Measurements from ENCODE around the gene SRPK3. TPM values are rescaled to one million over a fixed set of nuclear protein-coding genes. Genes with fewer than 3 reads are reported as not detected.

Gene SRPK3
- total and polyA plus RNA-seq, 2 donors (not counting 3 experiments of a cell fraction or from before 2014, with no cell fraction given) = 0.25 to 0.40 TPM

GRCh38 chrX:153736071-153736820, 44.6 kb upstream of the SRPK3 start:
- dilution Hi-C loops (cut with MboI; ENCODE audit: extremely low pct_ligation_motif_present, low sequenced_read_pairs) = no loop called here
- TF ChIP-seq MYC (IDR thresholded peaks at IDR 0.05; ENCODE audit: low read depth, low read length) (no peak), POLR2A (IDR thresholded peaks at IDR 0.05; ENCODE audit: low read depth, low read length) (no peak), FOS (IDR thresholded peaks at IDR 0.05; ENCODE audit: borderline replicate concordance, insufficient read depth, low read length) (no peak), POLR2AphosphoS5 (IDR thresholded peaks at IDR 0.05; ENCODE audit: insufficient read depth, low read depth, low read length) (no peak), EZH2 (IDR thresholded peaks at IDR 0.05; ENCODE audit: borderline replicate concordance, low read depth, low read length, severe bottlenecking) (no peak), GATA2 (IDR thresholded peaks at IDR 0.05; ENCODE audit: insufficient read depth, insufficient read length, low read depth, low read length) (no peak), JUN (IDR thresholded peaks at IDR 0.05; ENCODE audit: borderline replicate concordance, insufficient read depth, insufficient read length, low read depth) (no peak)
- TF ChIP-seq, protein P1, sequence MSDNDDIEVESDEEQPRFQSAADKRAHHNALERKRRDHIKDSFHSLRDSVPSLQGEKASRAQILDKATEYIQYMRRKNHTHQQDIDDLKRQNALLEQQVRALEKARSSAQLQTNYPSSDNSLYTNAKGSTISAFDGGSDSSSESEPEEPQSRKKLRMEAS (IDR thresholded peaks at IDR 0.05; ENCODE audit: insufficient read depth, insufficient read length) = no peak
- TF ChIP-seq, protein P2, sequence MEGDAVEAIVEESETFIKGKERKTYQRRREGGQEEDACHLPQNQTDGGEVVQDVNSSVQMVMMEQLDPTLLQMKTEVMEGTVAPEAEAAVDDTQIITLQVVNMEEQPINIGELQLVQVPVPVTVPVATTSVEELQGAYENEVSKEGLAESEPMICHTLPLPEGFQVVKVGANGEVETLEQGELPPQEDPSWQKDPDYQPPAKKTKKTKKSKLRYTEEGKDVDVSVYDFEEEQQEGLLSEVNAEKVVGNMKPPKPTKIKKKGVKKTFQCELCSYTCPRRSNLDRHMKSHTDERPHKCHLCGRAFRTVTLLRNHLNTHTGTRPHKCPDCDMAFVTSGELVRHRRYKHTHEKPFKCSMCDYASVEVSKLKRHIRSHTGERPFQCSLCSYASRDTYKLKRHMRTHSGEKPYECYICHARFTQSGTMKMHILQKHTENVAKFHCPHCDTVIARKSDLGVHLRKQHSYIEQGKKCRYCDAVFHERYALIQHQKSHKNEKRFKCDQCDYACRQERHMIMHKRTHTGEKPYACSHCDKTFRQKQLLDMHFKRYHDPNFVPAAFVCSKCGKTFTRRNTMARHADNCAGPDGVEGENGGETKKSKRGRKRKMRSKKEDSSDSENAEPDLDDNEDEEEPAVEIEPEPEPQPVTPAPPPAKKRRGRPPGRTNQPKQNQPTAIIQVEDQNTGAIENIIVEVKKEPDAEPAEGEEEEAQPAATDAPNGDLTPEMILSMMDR (IDR thresholded peaks at IDR 0.05; ENCODE audit: extremely low read depth in 1 of 2, insufficient read depth in 1 of 2, low read depth in 1 of 2, low read length in 2 of 2) = no peak
- no TSS peak for BruUV-seq (replicated peaks)
- intact Hi-C loops (cut with micrococcal nuclease) = no loop called here
- ChIA-PET POLR2A (no interaction called here), CTCF (interaction anchor here (1.3 kb wide), 1 partner anchor 10 kb away, joined by 3 read pairs; no protein-coding TSS in a partner anchor)
- H3K4me1 ChIP-seq (ENCODE audit: control insufficient read depth, extremely low read depth, insufficient read depth, low read length) = no peaks in the 10 kb centered on the region
- H3K36me3 ChIP-seq (ENCODE audit: control insufficient read depth in 2 of 2, extremely low read depth in 1 of 2, insufficient read depth in 2 of 2, low read length in 2 of 2) = no peaks in the 10 kb centered on the region
- H2AFZ ChIP-seq (ENCODE audit: low read depth, low read length) = no peak overlapping the region
- H3K9me1 ChIP-seq (replicated peaks; ENCODE audit: control insufficient read depth, extremely low read depth, insufficient read depth, low read length) = no peaks in the 10 kb centered on the region
- no peak for DNase-seq (ENCODE audit: low read depth, low spot score)
- no peak overlapping the region for H3K27ac ChIP-seq (ENCODE audit: insufficient read depth, low read depth, low read length)
- H3K9ac ChIP-seq (replicated peaks; ENCODE audit: extremely low read depth, insufficient read depth, low read length) = no peak overlapping the region
- no peak overlapping the region for H3K4me3 ChIP-seq (replicated peaks in 1 of 3; ENCODE audit: insufficient read depth in 1 of 3, low read depth in 1 of 3, low read length in 3 of 3)
- no peak overlapping the region for H3K4me2 ChIP-seq (ENCODE audit: insufficient read depth, low read length)
- H4K20me1 ChIP-seq (replicated peaks; ENCODE audit: control insufficient read depth, extremely low read depth, insufficient read depth, low read length) = no peaks in the 10 kb centered on the region
- no peak for FAIRE-seq
- no peaks in the 10 kb centered on the region for H3K79me2 ChIP-seq (ENCODE audit: control insufficient read depth, insufficient read depth, low read length)
- no peaks in the 10 kb centered on the region for H3K9me3 ChIP-seq (replicated peaks; ENCODE audit: control insufficient read depth, insufficient read depth, low read length)
- no peaks in the 10 kb centered on the region for H3K27me3 ChIP-seq (ENCODE audit: control insufficient read depth in 2 of 2, insufficient read depth in 2 of 2, low read length in 2 of 2)

All from endothelial cell of umbilical vein (primary cell).